SK-N-SH treated with all-trans-retinoic acid at 6 μM for 48 hours (cell line): Measurements from ENCODE around the gene CLDN15.

Experiments used
- ATAC-seq: fragments of 200-7000 bp; cut with Tn5 transposase; 3 replicates; pipeline ENCODE4 v1.9.1; 2020; ENCODE audit warnings: mild to moderate bottlenecking, moderate library complexity
- ARNTL ChIP-seq: fragments of 450-650 bp; formaldehyde crosslinking; IDR thresholded peaks from 2 replicates; pipeline ENCODE4 v1.5.0; 2020; ENCODE audit warnings: low read depth, mild to moderate bottlenecking, moderate library complexity, borderline replicate concordance
- BACH2 ChIP-seq: fragments of 250-450 bp; sonication (Bioruptor Pico); IDR thresholded peaks from 2 replicates; pipeline ENCODE4 v1.9.0; 2021; ENCODE audit warnings: mild to moderate bottlenecking, borderline replicate concordance
- CREB5 ChIP-seq: fragments of 250-450 bp; sonication (Bioruptor Pico); IDR thresholded peaks from 2 replicates; pipeline ENCODE4 v1.5.1; 2020; ENCODE audit warnings: low read depth, mild to moderate bottlenecking, moderate library complexity
- CSDC2 ChIP-seq: fragments of 250-450 bp; sonication (Bioruptor Pico); IDR thresholded peaks from 2 replicates; pipeline ENCODE4 v1.5.0; 2020; ENCODE audit warnings: mild to moderate bottlenecking, moderate library complexity
- CSRNP3 ChIP-seq: fragments of 250-450 bp; sonication (Bioruptor Pico); IDR thresholded peaks from 2 replicates; pipeline ENCODE4 v1.5.1; 2021; ENCODE audit warnings: mild to moderate bottlenecking, moderate library complexity
- ESRRG ChIP-seq: fragments of 250-450 bp; sonication (Bioruptor Pico); IDR thresholded peaks from 2 replicates; pipeline ENCODE4 v1.6.1; 2021; ENCODE audit warnings: mild to moderate bottlenecking
- GLIS3 ChIP-seq: fragments of 250-450 bp; sonication (Bioruptor Pico); IDR thresholded peaks from 2 replicates; pipeline ENCODE4 v1.5.0; 2020; ENCODE audit warnings: mild to moderate bottlenecking, moderate library complexity
- ISL1 ChIP-seq: fragments of 250-450 bp; sonication (Bioruptor Pico); IDR thresholded peaks from 2 replicates; pipeline ENCODE4 v2.1.2; 2022; ENCODE audit warnings: mild to moderate bottlenecking, moderate library complexity
- OSR1 ChIP-seq: fragments of 250-450 bp; sonication (Bioruptor Pico); IDR thresholded peaks from 2 replicates; pipeline ENCODE4 v1.8.0; 2022; ENCODE audit warnings: moderate library complexity, mild to moderate bottlenecking, inconsistent platforms
- PATZ1 ChIP-seq: fragments of 250-450 bp; sonication (Bioruptor Pico); IDR thresholded peaks from 2 replicates; pipeline ENCODE4 v1.8.0; 2020; ENCODE audit warnings: mild to moderate bottlenecking, moderate library complexity, borderline replicate concordance
- POU6F1 ChIP-seq: fragments of 250-450 bp; sonication (Bioruptor Pico); IDR thresholded peaks from 2 replicates; pipeline ENCODE4 v1.8.0; 2021; ENCODE audit warnings: low read depth, mild to moderate bottlenecking, moderate library complexity, borderline replicate concordance
- PPARA ChIP-seq: fragments of 250-450 bp; sonication (Bioruptor Pico); IDR thresholded peaks from 2 replicates; pipeline ENCODE4 v1.5.0; 2020; ENCODE audit warnings: mild to moderate bottlenecking, borderline replicate concordance
- RARB ChIP-seq: fragments of 250-450 bp; sonication (Bioruptor Pico); IDR thresholded peaks from 2 replicates; pipeline ENCODE4 v1.8.0; 2021; ENCODE audit warnings: mild to moderate bottlenecking, moderate library complexity
- SNAI2 ChIP-seq: fragments of 250-450 bp; sonication (Bioruptor Pico); IDR thresholded peaks from 2 replicates; pipeline ENCODE4 v1.5.0; 2020; ENCODE audit warnings: mild to moderate bottlenecking, moderate library complexity
- TCF4 ChIP-seq: fragments of 250-450 bp; sonication (Bioruptor Pico); IDR thresholded peaks from 2 replicates; pipeline ENCODE4 v1.8.0; 2021; ENCODE audit warnings: mild to moderate bottlenecking, moderate library complexity, borderline replicate concordance
- TOX ChIP-seq: fragments of 250-450 bp; sonication (Bioruptor Pico); IDR thresholded peaks from 2 replicates; pipeline ENCODE4 v1.8.0; 2021; ENCODE audit warnings: mild to moderate bottlenecking, moderate library complexity, borderline replicate concordance
- TSHZ2 ChIP-seq: fragments of 250-450 bp; sonication (Bioruptor Pico); IDR thresholded peaks from 2 replicates; pipeline ENCODE4 v1.5.0; 2020; ENCODE audit warnings: mild to moderate bottlenecking, moderate library complexity
- ZC3H10 ChIP-seq: fragments of 250-450 bp; sonication (Bioruptor Pico); IDR thresholded peaks from 2 replicates; pipeline ENCODE4 v1.5.1; 2021; ENCODE audit warnings: mild to moderate bottlenecking, moderate library complexity
- ZFP3 ChIP-seq: fragments of 250-450 bp; sonication (Bioruptor Pico); IDR thresholded peaks from 2 replicates; pipeline ENCODE4 v1.5.0; 2020; ENCODE audit warnings: mild to moderate bottlenecking, moderate library complexity
- ZFP30 ChIP-seq: fragments of 450-650 bp; formaldehyde crosslinking; IDR thresholded peaks from 2 replicates; pipeline ENCODE4 v1.5.0; 2022; ENCODE audit warnings: mild to moderate bottlenecking, moderate library complexity
- ZNF565 ChIP-seq: fragments of 450-650 bp; formaldehyde crosslinking; conservative IDR thresholded peaks from 2 replicates; pipeline ENCODE4 v1.5.0; 2020; ENCODE audit warnings: low read depth, mild to moderate bottlenecking, moderate library complexity
- ZNF70 ChIP-seq: fragments of 450-650 bp; formaldehyde crosslinking; IDR thresholded peaks from 2 replicates; pipeline ENCODE4 v1.5.0; 2020; ENCODE audit warnings: mild to moderate bottlenecking, moderate library complexity
- ZNF8 ChIP-seq: fragments of 450-650 bp; formaldehyde crosslinking; IDR thresholded peaks from 2 replicates; pipeline ENCODE4 v1.5.0; 2020; ENCODE audit warnings: mild to moderate bottlenecking, moderate library complexity

The CLDN15 gene

GRCh38 chr7:101231644-101232043, 6.0 kb downstream of the CLDN15 start:
- no peak; the same call in 2 of the 3 replicates for ATAC-seq
- no peak for TF ChIP-seq TOX
- TF ChIP-seq CREB5 = no peak
- TF ChIP-seq BACH2 (CRISPR knock-in tag) = no peak
- TF ChIP-seq ZC3H10 (CRISPR knock-in tag) = no peak
- TF ChIP-seq POU6F1 (CRISPR knock-in tag) = no peak
- TF ChIP-seq ZFP3 (CRISPR knock-in tag) = no peak
- TF ChIP-seq PATZ1 (CRISPR knock-in tag) = no peak
- no peak for TF ChIP-seq ZNF70
- TF ChIP-seq GLIS3 (CRISPR knock-in tag) = no peak
- TF ChIP-seq ARNTL (CRISPR knock-in tag) = no peak
- no peak for TF ChIP-seq CSRNP3 (CRISPR knock-in tag)
- no peak for TF ChIP-seq ESRRG (CRISPR knock-in tag)
- TF ChIP-seq SNAI2 (CRISPR knock-in tag) = no peak
- no peak for TF ChIP-seq TCF4
- TF ChIP-seq ZNF565 (CRISPR knock-in tag) = no peak
- TF ChIP-seq ZNF8 (CRISPR knock-in tag) = no peak
- TF ChIP-seq OSR1 = no peak
- TF ChIP-seq ZFP30 (CRISPR knock-in tag) = no peak

- ATAC-seq = no peak
These were observed 10.9 kb downstream of the CLDN15 start for GRCh38 chr7:101226721-101227120.

More at GRCh38 chr7:101226721-101227120, 10.9 kb downstream of the CLDN15 start:
- TF ChIP-seq ZFP30 (CRISPR knock-in tag) (no peak), ZC3H10 (CRISPR knock-in tag) (no peak), BACH2 (CRISPR knock-in tag) (no peak), GLIS3 (CRISPR knock-in tag) (no peak), ZNF70 (no peak), ARNTL (CRISPR knock-in tag) (no peak), PATZ1 (CRISPR knock-in tag) (no peak), CSDC2 (no peak), PPARA (CRISPR knock-in tag) (no peak), RARB (CRISPR knock-in tag) (no peak), TCF4 (no peak), ZNF8 (CRISPR knock-in tag) (no peak), TSHZ2 (CRISPR knock-in tag) (no peak), SNAI2 (CRISPR knock-in tag) (no peak), TOX (no peak), CREB5 (no peak), ISL1 (CRISPR knock-in tag) (no peak), ZFP3 (CRISPR knock-in tag) (no peak), POU6F1 (CRISPR knock-in tag) (no peak)
